CD4-positive, alpha-beta T cell treated with Interleukin-15 for 4 hours (primary cell): ENCODE data around the gene TPCN1.

Source experiments
- DNase-seq: peaks from one replicate; pipeline ENCODE4 v3.0.0-alpha.2; 2020; ENCODE audit warnings: low spot score

TPCN1 gene

DNA sequence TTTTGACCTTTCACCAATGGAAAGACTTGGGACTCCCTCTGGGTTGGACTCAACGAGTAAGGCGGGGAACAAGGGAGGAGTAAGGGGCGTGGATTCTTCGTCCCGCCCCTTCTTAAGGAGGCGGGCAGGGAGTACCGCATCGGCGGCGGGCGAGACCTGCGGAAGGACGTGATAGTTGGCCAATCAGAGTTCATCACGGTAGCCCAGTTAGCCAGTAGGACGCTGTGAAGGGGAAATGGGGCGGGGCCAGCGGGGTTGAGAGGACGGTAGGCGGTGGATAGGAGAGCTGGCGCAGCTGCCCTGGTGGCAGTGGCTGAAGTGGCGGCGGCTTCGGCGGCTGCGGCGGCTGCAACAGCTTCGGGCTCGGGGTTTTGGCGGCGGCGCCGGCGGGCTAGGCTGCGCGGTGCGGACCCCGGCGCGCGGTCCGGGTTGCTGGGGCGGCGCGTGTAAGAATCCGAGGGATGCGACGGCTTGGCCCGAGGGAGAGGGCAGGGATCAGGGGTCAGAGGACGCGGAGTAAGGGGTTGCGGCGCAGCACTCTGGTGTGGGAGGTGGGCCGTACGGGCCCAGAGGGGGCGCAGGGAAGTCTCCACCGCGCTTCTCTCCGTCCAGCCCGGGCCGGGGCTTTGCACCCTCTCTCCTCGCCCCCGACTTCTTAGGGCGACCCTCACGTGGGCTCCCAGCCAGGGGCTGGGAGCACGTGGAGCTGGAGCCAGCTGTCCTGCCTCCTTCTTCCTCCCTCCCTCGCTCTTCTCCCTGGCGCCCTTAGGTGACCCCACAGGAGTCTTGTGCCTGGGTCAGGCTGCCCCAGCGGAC lies at the start of gene TPCN1:
TSS of gene TPCN1 (plus strand) at position 284 of the 816 bp plus-strand sequence. CDS start 5,389 bp downstream, outside the sequence.
- DNase-seq, result peak; percentile 99

GRCh38 chr12:113171543-113171942 lies 49.7 kb upstream of the TPCN1 start:
- DNase-seq, result no peak

DNA sequence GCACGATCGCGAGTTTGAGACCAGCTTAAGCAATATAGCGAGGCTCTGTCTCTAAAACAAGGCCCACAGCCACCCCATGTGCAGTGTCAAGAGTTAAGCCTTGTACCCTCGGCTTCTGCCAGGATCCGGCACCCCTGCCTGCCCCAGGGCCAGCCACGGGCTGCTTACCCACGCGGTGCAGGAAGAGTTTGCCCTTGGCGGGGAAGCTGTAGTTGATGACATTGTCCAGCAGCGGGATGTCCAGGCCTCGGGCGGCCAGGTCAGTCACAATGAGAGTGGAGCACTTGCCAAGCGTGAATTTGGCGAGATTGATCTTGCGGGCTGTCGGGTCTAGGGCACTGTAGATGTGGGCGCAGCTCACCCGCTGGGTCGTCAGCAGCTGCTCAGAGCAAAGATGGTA lies 49.1 kb upstream of the TPCN1 start:
- no peak for DNase-seq

GRCh38 chr12:113173081-113173698 lies 48.1 kb upstream of the TPCN1 start:
- DNase-seq, result no peak

- DNase-seq, result peak; percentile 76
Observed at GRCh38 chr12:113174461-113175384, 46.5 kb upstream of the TPCN1 start.

GRCh38 chr12:113179023-113179422 lies 42.2 kb upstream of the TPCN1 start:
- DNase-seq, result no peak

- no peak for DNase-seq
Observed at GRCh38 chr12:113180333-113180732, 40.9 kb upstream of the TPCN1 start.

- DNase-seq, result no peak
Observed at GRCh38 chr12:113181975-113182374, 39.3 kb upstream of the TPCN1 start.

DNA sequence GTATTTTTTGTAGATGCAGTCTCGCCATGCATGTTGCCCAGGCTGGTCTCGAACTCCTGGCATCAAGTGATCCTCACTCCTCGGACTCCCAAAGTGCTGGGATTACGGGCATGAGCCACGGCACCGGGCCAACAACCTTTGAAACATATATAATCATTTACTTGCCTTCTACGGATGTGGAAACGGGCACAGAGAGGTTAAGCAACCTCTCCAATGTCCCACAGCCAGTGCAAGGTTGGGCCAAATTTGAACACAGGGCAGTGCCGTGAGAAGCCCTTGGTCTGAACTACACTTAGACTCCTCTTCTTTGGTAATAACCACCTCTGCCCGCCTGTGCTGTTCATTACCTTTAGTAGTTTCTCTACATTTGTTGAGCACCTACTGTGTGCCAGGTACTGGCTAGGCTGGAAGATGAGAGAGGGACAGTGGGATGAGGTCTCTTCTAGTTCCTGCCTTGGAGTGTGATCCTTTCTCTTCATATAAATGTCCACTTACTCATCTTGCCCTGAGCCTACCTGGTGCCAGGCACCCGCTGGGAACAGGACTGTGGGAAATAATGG lies 38.2 kb upstream of the TPCN1 start:
- DNase-seq, result no peak

DNA sequence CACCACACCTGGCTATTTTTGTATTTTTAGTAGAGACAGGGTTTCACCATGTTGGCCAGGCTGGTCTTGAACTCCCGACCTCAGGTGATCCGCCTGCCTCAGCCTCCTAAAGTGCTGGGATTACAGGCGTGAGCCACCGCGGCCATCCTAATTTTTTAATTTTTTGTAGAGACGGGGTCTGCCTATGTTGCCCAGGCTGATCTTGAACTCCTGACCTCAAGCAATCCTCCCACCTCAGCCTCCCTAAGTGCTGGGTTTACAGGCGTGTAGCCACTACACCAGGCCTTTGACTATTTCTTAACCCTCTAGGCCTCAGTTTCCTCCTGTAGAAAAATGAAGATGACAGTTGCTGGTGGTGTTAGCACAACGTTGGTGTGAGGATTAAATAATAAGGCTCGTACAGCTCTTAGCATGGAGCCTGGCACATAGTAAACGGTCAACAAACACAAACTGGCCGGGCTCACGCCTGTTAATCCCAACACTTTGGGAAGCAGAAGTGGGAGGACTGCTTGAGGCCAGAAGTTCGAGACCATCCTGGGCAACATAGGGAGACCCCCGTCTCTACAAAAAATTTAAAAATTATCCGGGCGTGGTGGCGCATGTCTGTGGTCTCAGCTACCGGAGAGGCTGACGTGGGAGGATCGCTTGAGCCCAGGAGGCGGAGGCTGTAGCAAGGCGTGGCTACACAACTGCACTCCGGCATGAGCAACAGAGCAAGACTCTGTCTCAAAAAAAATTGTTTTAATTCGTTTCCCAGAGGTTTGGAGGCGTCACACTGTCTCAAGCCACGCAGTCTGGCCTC lies 37.0 kb upstream of the TPCN1 start:
- DNase-seq, result no peak

- peak; percentile 90 for DNase-seq
Observed at GRCh38 chr12:113184900-113185179, 36.4 kb upstream of the TPCN1 start.

DNA sequence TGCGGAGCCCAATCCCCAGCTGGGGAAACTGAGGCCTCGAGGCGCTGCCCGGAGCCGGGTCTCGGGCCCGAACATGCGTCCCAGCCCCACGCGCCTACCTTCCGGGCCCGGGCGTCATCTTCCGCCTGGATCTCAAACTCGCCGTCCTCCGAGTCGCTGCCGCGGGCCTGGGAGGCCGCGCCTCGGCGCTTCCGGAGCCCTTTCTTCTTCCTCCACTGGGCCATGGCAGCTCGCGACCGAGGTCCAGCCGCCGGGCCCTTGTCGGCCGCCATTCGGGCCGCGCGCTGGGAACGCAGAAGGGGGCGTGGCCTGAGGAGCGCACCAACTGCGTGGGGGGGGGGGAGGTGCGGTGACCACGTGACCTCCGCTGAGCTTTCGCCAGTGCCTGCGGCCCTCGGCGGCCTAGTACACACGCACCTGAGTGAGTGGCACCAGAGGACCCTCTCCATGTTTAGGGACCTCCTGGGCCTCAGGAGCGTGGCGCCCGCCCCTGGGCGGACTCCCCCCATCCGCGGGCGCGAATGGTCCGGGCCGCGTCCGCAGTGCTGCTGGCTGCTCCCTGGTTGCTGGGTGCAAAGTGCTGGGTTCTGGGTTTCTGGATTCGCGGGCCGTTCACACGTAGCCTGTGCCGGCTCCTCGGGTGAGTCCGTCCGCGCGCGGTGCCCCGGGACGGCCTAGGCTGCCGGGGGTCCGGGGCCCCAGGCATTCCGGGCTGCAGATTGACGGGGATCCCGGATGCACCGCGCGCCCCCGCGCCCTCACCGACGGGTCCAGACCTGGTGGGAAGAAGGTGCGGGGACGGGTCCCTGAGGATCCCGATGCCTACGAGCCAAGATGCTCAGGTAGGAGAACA lies 35.9 kb upstream of the TPCN1 start, which contains the start of the genes DDX54 and RITA1:
TSS of gene DDX54 (minus strand) at position 299 of the 853 bp plus-strand sequence. CDS start at position 272, 27 bp downstream.
TSS of gene RITA1 (plus strand) at position 542 of the 853 bp plus-strand sequence. CDS start 1,026 bp downstream, outside the sequence.
- DNase-seq, result peak; percentile 79

GRCh38 chr12:113186033-113186365 lies 35.3 kb upstream of the TPCN1 start:
- no peak for DNase-seq

DNA sequence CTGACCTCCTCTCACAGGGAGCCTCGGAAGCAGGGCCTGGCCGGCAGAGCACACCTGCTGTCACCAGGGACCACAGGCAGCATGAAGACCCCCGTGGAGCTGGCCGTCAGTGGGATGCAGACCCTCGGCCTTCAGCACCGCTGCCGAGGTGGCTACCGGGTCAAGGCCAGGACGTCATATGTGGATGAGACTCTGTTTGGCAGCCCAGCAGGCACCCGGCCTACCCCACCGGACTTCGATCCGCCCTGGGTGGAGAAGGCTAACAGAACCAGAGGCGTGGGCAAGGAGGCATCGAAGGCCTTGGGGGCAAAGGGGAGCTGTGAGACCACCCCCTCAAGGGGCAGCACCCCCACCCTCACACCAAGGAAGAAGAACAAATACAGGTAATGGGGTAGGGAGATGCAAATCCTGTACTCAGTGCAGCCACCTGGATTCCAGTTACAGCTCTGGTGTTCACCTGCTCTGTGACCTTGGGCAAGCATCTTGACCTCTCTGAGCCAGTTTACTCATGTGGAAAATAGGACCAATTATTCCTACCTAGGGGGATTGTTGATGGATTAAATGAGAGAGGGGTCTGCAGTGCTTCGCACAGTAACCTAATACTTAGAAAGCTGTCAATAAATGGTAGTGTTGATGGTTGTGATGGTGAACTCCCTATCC lies 34.5 kb upstream of the TPCN1 start:
- DNase-seq, result no peak

GRCh38 chr12:113189361-113189760 lies 31.9 kb upstream of the TPCN1 start:
- no peak for DNase-seq

GRCh38 chr12:113190761-113191160 lies 30.5 kb upstream of the TPCN1 start:
- no peak for DNase-seq

GRCh38 chr12:113191227-113191626 lies 30.0 kb upstream of the TPCN1 start:
- DNase-seq, result no peak

GRCh38 chr12:113194971-113195391 lies 26.3 kb upstream of the TPCN1 start:
- DNase-seq, result no peak

GRCh38 chr12:113195598-113195997 lies 25.7 kb upstream of the TPCN1 start:
- no peak for DNase-seq

DNA sequence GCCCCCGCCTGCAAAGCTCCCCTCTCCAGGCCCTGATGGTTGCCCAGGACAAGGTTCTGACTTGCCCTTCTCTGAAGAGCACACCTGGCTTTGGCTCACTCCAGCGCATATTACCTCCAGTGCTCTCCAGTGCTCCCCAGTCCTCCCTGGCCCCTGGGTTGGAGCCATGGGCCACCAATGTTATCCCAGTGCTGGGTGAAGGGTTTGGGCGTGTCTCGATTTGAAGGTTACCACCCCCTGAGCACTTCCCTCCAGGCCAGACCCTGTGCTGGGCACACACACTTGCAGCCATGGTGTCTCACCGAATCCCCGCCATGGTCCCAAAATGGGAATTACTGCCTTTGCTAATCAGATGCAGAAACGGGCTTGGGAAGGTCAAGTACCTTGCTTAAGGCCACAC lies 24.7 kb upstream of the TPCN1 start:
- DNase-seq, result no peak
